Neutrophil (primary cell): ENCODE measurements around the gene ZNF136.

Experiments used
- H3K27ac ChIP-seq: fragments of 200-600 bp; sonication (generic); 2 replicates; pipeline ENCODE4 v1.5.1; 2016; ENCODE audit warnings: mild to moderate bottlenecking, moderate library complexity
- H3K27me3 ChIP-seq: fragments of 200-600 bp; sonication (generic); 2 replicates; pipeline ENCODE4 v1.6.0; 2016; ENCODE audit warnings: mild to moderate bottlenecking
- H3K36me3 ChIP-seq: fragments of 200-600 bp; sonication (generic); 2 replicates; pipeline ENCODE4 v1.5.1; 2017
- H3K4me1 ChIP-seq, 2 experiments: fragments of 200-600 bp in 1 of 2; sonication (generic) in 1 of 2; 1 replicate in 1 of 2; 2 replicates in 1 of 2; pipeline versions ENCODE4 v1.5.1 to v1.6.1; 2013 to 2016; ENCODE audit warnings: low read depth in 1 of 2, low read length in 1 of 2, mild to moderate bottlenecking in 1 of 2, moderate library complexity in 1 of 2; ENCODE audit not compliant: control insufficient read depth in 1 of 2, insufficient read depth in 1 of 2
- H3K4me3 ChIP-seq, 2 experiments: fragments of 200-600 bp in 1 of 2; sonication (generic) in 1 of 2; 1 replicate in 1 of 2; 2 replicates in 1 of 2; pipeline ENCODE4 v1.5.1; 2013 to 2016; ENCODE audit warnings: low read depth in 1 of 2, low read length in 1 of 2, mild to moderate bottlenecking in 1 of 2, moderate library complexity in 1 of 2
- H3K9me3 ChIP-seq: fragments of 200-600 bp; sonication (generic); 2 replicates; pipeline ENCODE4 v1.5.1; 2016
- CTCF ChIP-seq: fragments of 200-600 bp; sonication (generic); IDR thresholded peaks from 2 replicates; pipeline ENCODE4 v1.5.1; 2016; ENCODE audit warnings: antibody characterized with exemption

Gene ZNF136

GRCh38 chr19:12198136-12198535 lies 35.2 kb downstream of the ZNF136 start:
- peaks cover 23% of the 10 kb centered on the region for H3K9me3 ChIP-seq
- H3K4me1 ChIP-seq = peaks cover 4 to 11% of the 10 kb centered on the region in 2 experiments
- no peak for TF ChIP-seq CTCF
- no peaks in the 10 kb centered on the region for H3K36me3 ChIP-seq
- no peak overlapping the region for H3K4me3 ChIP-seq
- H3K27ac ChIP-seq = no peak overlapping the region
- H3K27me3 ChIP-seq = peaks cover 31% of the 10 kb centered on the region

GRCh38 chr19:12199757-12200419 lies 37.0 kb downstream of the ZNF136 start:
- H3K36me3 ChIP-seq = no peaks in the 10 kb centered on the region
- H3K9me3 ChIP-seq = peaks cover 9% of the 10 kb centered on the region
- no peak overlapping the region for H3K27ac ChIP-seq
- peaks cover 18% of the 10 kb centered on the region for H3K27me3 ChIP-seq
- H3K4me3 ChIP-seq = no peak overlapping the region
- peaks cover 2 to 7% of the 10 kb centered on the region in 2 experiments for H3K4me1 ChIP-seq
- no peak for TF ChIP-seq CTCF

GRCh38 chr19:12202250-12202649 lies 39.4 kb downstream of the ZNF136 start:
- Histone ChIP-seq H3K27me3 (no peaks in the 10 kb centered on the region), H3K27ac (no peak overlapping the region), H3K4me3 (no peak overlapping the region), H3K36me3 (no peaks in the 10 kb centered on the region), H3K9me3 (no peaks in the 10 kb centered on the region), H3K4me1 (no peaks in the 10 kb centered on the region)
- TF ChIP-seq CTCF = no peak

GRCh38 chr19:12205296-12205695 lies 42.4 kb downstream of the ZNF136 start:
- Histone ChIP-seq H3K27me3 (no peaks in the 10 kb centered on the region), H3K36me3 (no peaks in the 10 kb centered on the region), H3K27ac (no peak overlapping the region), H3K4me3 (no peak overlapping the region), H3K4me1 (no peaks in the 10 kb centered on the region), H3K9me3 (peaks cover 15% of the 10 kb centered on the region)
- TF ChIP-seq CTCF = no peak

- H3K9me3 ChIP-seq = peaks cover 15% of the 10 kb centered on the region
- H3K36me3 ChIP-seq = no peaks in the 10 kb centered on the region
- no peaks in the 10 kb centered on the region for H3K27me3 ChIP-seq
- no peak overlapping the region for H3K4me3 ChIP-seq
- no peak for TF ChIP-seq CTCF
- H3K4me1 ChIP-seq = no peaks in the 10 kb centered on the region
- H3K27ac ChIP-seq = no peak overlapping the region
Measured at GRCh38 chr19:12208221-12208620, 45.3 kb downstream of the ZNF136 start.
